ENCODE data around the gene ANO1.

The ANO1 gene

GRCh38 chr11:70169632-70170031 lies 91.5 kb downstream of the ANO1 start:
- no peak for DNase-seq

- no peak for DNase-seq
These were observed 92.6 kb downstream of the ANO1 start for GRCh38 chr11:70170596-70171210.

GRCh38 chr11:70173018-70173417 lies 94.9 kb downstream of the ANO1 start:
- no peak for DNase-seq

GRCh38 chr11:70174547-70175235 lies 96.6 kb downstream of the ANO1 start:
- no peak for DNase-seq

GRCh38 chr11:70175236-70175698 lies 97.2 kb downstream of the ANO1 start:
- DNase-seq = no peak

GRCh38 chr11:70176940-70177689 lies 99.0 kb downstream of the ANO1 start:
- DNase-seq = peak; percentile 22

- DNase-seq = no peak
These were observed 102.8 kb downstream of the ANO1 start for GRCh38 chr11:70180906-70181305.

GRCh38 chr11:70182266-70182665 lies 104.1 kb downstream of the ANO1 start:
- DNase-seq = no peak

GRCh38 chr11:70183032-70183431 lies 104.9 kb downstream of the ANO1 start:
- DNase-seq = no peak

GRCh38 chr11:70183483-70184176 lies 105.5 kb downstream of the ANO1 start:
- no peak for DNase-seq

- no peak for DNase-seq
These were observed 106.3 kb downstream of the ANO1 start for GRCh38 chr11:70184396-70184795.

GRCh38 chr11:70185348-70186055 lies 107.4 kb downstream of the ANO1 start:
- DNase-seq = no peak

GRCh38 chr11:70186420-70186819 lies 108.3 kb downstream of the ANO1 start:
- DNase-seq = no peak

GRCh38 chr11:70186936-70187335 lies 108.8 kb downstream of the ANO1 start:
- DNase-seq = no peak

GRCh38 chr11:70187771-70188170 lies 109.7 kb downstream of the ANO1 start:
- no peak for DNase-seq

- DNase-seq = no peak
These were observed 111.5 kb downstream of the ANO1 start for GRCh38 chr11:70189622-70190021.

- DNase-seq = no peak
These were observed 113.5 kb downstream of the ANO1 start for GRCh38 chr11:70191495-70192140.

GRCh38 chr11:70192666-70193410 lies 114.7 kb downstream of the ANO1 start:
- no peak for DNase-seq

- DNase-seq = no peak
These were observed 115.5 kb downstream of the ANO1 start for GRCh38 chr11:70193411-70194292.
